GM12891 (cell line): ENCODE results near the gene ASB2.

Experiments used
- POLR2A ChIP-seq: IDR thresholded peaks from 2 replicates; pipeline ENCODE4 v1.6.1; 2011; ENCODE audit warnings: low read depth, low read length, control low read depth
- POLR2AphosphoS5 ChIP-seq: IDR thresholded peaks from 2 replicates; pipeline ENCODE4 v1.6.1; 2011; ENCODE audit warnings: low read depth, low read length, control low read depth
- SPI1 ChIP-seq: IDR thresholded peaks from 2 replicates; pipeline ENCODE4 v1.6.1; 2011; ENCODE audit warnings: low read depth, low read length, control low read depth

GRCh38 chr14:94016446-94016976 lies 40.1 kb upstream of the ASB2 start:
- TF ChIP-seq POLR2A: no peak
- no peak for TF ChIP-seq SPI1
- TF ChIP-seq POLR2AphosphoS5: no peak
